ENCODE results near the gene SLC38A8. TPM values are rescaled to one million over a fixed set of nuclear protein-coding genes. Genes with fewer than 3 reads are reported as not detected.

Gene SLC38A8
- total and polyA plus RNA-seq, 12 donors = 0.45 to 30.8 (median 3.2) TPM; not detected in 8

GRCh38 chr16:83973581-83974385 is 68.8 kb downstream of the SLC38A8 start:
- no peak for TF ChIP-seq CTCF (IDR thresholded peaks at IDR 0.05)

GRCh38 chr16:83973077-83973476 is 69.5 kb downstream of the SLC38A8 start:
- peaks cover 0 to 20% (median 8%) of the 10 kb centered on the region in 7 donors for H3K27me3 ChIP-seq
- H3K27ac ChIP-seq = no peak overlapping the region
- H3K4me1 ChIP-seq = no peaks in the 10 kb centered on the region
- H3K36me3 ChIP-seq = no peaks in the 10 kb centered on the region
- H3K9me3 ChIP-seq = peaks cover 0 to 7% (median under 1%) of the 10 kb centered on the region in 11 donors
- 85 to 88% methylated on average over 10 of the region's 10 CpGs for WGBS, 2 donors
- no peak for TF ChIP-seq CTCF (IDR thresholded peaks at IDR 0.05)
- intact Hi-C loops (cut with DNase I) = loop anchor here in 2 of 10 donors (5.0 to 10.0 kb wide), 2 partner anchors 72 to 84 kb away; partner anchors contain the start of gene SLC38A8 (in 1 of the 2)
- ATAC-seq (no peak), DNase-seq (no peak)
- H3K4me3 ChIP-seq = no peak overlapping the region

More at GRCh38 chr16:83973581-83974385, 68.8 kb downstream of the SLC38A8 start:
- DNase-seq = no peak
- intact Hi-C loops (cut with DNase I) = loop anchor here in 2 of 10 donors (5.0 to 10.0 kb wide), 2 partner anchors 71 to 84 kb away; partner anchors contain the start of gene SLC38A8 (in 1 of the 2)
- no peak overlapping the region for H3K4me3 ChIP-seq
- 78 to 80% methylated on average over 22 of the region's 22 CpGs for WGBS, 2 donors
- no peaks in the 10 kb centered on the region for H3K4me1 ChIP-seq
- ATAC-seq = no peak
- no peaks in the 10 kb centered on the region for H3K36me3 ChIP-seq
- no peak overlapping the region for H3K27ac ChIP-seq
- H3K27me3 ChIP-seq = peaks cover 0 to 18% (median 8%) of the 10 kb centered on the region in 7 donors
- peaks cover 0 to 14% (median 5%) of the 10 kb centered on the region in 11 donors for H3K9me3 ChIP-seq

- WGBS, 2 donors = 85% methylated on average over 19 of the region's 19 CpGs
- no peaks in the 10 kb centered on the region for H3K4me1 ChIP-seq
- peaks cover 0 to 24% (median 8%) of the 10 kb centered on the region in 7 donors for H3K27me3 ChIP-seq
- H3K36me3 ChIP-seq = no peaks in the 10 kb centered on the region
- no peak for ATAC-seq
- no peak overlapping the region for H3K27ac ChIP-seq
- H3K4me3 ChIP-seq = no peak overlapping the region
- no peak for DNase-seq
- intact Hi-C loops (cut with DNase I) = loop anchor here in 2 of 10 donors (5.0 to 10.0 kb wide), 2 partner anchors 72 to 85 kb away; partner anchors contain the start of gene SLC38A8 (in 1 of the 2)
- TF ChIP-seq CTCF (IDR thresholded peaks at IDR 0.05) = no peak
- H3K9me3 ChIP-seq = peaks cover 0 to under 1% (median 0%) of the 10 kb centered on the region in 11 donors
Measured at GRCh38 chr16:83972256-83973008, 70.2 kb downstream of the SLC38A8 start.
